GM19395 (cell line): ENCODE results near the gene HDGFL1.

Experiments used
- ATAC-seq: cut with Tn5 transposase; IDR thresholded peaks from one replicate; pipeline ENCODE4 v1.9.1; 2021; ENCODE audit warnings: mild to moderate bottlenecking, moderate library complexity; ENCODE audit not compliant: unreplicated experiment

HDGFL1 gene

DNA sequence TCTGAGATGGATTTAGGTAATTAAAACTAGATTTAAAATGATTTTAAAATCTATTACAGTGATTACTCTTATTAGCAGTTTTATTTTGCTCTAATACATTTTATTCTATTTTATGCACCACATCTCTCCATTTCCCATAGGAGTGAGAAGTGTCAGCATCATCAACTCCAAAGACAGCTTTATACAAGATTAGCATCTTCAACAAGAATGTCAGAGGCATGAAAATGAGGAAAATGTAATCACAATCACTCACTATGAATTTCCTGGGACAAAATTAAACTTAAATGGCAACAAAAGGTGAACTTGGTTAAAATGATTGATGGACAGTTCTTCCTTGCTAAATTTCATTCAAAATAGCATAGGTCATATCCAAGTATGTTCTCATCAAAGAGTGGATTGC is 19.8 kb downstream of the HDGFL1 start:
- ATAC-seq: no peak

- ATAC-seq: no peak
Measured at GRCh38 chr6:22590423-22590822, 21.1 kb downstream of the HDGFL1 start.

DNA sequence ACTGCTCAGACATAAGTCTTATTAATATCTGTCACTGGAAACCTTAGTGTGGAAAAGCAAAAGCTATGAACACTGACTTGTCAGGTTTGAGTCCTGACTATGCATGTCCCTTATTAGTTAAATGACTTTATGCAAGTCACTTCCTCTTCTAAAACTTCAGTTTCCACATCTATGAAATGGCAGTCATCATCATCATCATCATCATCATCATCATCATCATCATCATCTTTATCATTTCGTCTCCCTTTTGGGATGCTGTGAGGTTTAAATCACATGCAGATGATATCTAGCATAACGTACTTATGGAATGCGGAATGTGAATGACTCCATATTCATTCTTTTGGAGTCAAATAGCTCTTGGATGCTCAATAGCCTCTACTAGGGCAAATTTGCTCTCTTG is 24.5 kb downstream of the HDGFL1 start:
- ATAC-seq: no peak

GRCh38 chr6:22596011-22596410 is 26.6 kb downstream of the HDGFL1 start:
- ATAC-seq: no peak

GRCh38 chr6:22598339-22598738 is 29.0 kb downstream of the HDGFL1 start:
- no peak for ATAC-seq

DNA sequence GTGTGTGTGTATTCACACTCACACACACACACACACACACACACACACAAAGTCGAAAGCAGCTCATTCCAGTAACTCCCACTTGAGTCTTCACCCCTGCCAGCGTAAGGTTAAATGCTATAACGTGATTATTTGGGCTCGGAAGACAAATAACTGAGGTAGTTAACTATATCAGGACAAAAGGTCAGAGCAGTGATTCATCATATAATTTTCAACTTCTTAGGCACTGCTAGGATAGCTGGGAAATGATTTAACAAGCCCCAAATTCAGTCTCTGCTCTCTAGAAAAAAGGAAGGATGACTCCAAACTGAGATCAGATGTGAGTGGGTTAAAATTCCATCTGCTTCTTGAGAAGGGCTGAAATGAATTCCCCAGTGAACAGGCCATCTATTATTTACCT is 30.7 kb downstream of the HDGFL1 start:
- ATAC-seq: no peak

- no peak for ATAC-seq
Measured at GRCh38 chr6:22601984-22602383, 32.6 kb downstream of the HDGFL1 start.

- ATAC-seq: no peak
Measured at GRCh38 chr6:22605736-22606135, 36.4 kb downstream of the HDGFL1 start.

DNA sequence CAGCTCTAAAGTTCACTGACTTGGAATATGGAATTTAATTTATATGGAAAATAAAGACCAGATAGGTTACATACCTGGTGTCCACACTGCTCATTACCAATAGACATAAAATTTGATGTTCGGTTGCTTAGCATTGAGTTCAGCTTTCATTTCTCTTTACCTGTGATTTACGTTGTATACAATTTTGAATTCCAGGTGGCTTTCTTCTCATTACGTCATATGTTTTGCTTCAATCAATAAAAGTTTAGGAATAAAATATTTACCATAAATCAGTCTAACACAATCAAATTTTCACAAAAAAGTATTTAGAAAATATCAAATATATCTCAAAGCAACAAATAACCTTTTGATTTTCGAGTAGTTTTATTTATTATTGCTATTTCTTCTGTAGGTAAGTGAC is 40.8 kb downstream of the HDGFL1 start:
- no peak for ATAC-seq

DNA sequence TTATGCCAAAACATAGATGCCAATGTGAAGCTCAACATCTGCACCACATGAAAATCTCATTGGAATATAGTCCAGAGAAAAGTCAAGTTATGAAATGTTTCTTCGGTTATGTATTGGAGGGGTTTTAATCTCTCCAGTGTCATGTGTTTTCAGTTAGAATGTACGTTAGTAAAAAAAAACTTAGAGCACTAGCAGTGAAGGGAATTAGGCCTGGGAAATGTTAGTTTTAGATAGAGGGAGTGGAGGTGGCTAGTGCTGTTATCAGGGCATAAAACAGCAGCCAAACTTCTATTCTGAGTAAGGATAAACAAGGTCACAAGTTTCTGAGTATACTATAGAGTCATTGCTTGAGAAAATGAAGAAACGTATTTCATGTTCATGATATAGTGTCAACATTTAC is 42.9 kb downstream of the HDGFL1 start:
- no peak for ATAC-seq

DNA sequence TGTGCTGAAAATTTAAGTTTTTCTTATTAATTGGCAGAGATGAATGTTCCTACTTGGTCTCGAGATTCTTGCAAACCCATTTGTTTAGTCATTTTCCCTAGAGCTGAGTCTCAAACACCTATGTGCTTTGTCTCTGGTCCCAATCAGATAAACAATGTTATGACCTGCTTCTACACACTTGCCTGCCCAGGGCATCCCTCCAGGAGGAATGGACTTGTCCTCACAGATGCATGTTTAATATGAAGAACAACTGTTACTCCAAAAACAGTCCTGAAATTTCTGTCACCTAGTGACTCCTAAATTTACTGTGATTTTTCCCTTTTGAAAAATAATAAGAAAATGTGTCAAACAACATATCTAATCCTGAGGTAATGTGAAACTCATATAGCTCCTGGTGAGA is 43.7 kb downstream of the HDGFL1 start:
- ATAC-seq: no peak

GRCh38 chr6:22613695-22614094 is 44.3 kb downstream of the HDGFL1 start:
- ATAC-seq: no peak

GRCh38 chr6:22614547-22614946 is 45.2 kb downstream of the HDGFL1 start:
- ATAC-seq: no peak

- ATAC-seq: no peak
Measured at GRCh38 chr6:22621028-22621427, 51.7 kb downstream of the HDGFL1 start.
